Skeletal muscle cell (primary cell): Measurements from ENCODE around the gene DRD3.

Source experiments
- DNase-seq: peaks from one replicate; pipeline ENCODE4 v3.0.0-alpha.2; 2010; ENCODE audit warnings: low read depth
- H3K4me3 ChIP-seq: 2 replicates; pipeline ENCODE4 v1.5.1; 2011; ENCODE audit warnings: low read depth, mild to moderate bottlenecking, control low read depth, low read length, moderate library complexity

The DRD3 gene

DNA sequence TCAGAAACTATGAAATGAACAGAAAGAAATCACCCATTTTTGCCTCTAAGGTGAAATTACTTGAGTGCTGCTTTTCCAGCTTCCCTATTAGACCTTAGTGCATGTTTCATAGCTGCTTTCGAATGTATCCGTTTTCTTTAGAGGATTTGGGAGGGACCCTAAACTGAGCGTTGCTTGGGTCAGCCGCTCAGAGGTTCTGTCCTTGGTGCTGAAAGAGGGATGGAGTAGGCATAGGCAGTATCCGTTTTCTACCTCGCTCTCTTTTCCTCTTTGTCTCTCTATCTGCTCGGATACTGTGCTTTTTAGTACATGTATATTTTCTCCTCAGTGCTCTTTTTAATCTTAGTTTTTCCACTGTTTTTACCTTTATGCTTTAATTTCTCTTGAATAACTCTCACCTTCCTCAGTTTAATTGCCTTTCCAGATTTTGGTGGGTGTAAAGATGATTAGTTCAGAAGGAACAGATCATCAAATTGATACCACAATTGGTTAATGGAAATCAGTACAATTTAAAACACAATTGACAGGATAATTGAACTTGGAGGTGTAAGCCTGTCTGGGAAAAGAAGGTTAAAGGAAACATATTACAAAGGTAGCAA lies at the start of gene DRD3:
TSS of gene DRD3 (minus strand) at position 283 of the 599 bp plus-strand sequence. CDS start 7,060 bp downstream, outside the sequence.
- DNase-seq: no peak
- H3K4me3 ChIP-seq: no peak within 1 kb of the TSS

DNA sequence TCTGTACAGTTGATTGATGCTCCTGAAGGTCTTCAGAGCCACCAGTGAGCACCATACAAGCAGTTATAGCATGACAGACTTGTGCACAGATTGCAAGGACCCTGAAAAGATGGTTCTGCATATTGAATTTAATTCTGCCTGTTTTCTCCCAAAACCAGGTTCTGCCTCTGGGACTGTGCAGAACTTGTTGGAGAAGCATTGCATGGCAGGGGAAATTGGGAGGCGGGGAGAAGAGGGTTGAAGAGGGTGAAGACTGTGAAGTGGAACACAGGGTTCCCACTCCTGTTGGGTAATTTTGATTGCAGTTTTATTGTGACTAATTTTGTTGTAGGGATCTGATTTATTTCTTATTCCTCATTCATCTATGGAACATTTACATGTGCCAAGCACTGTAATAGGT lies 48.2 kb upstream of the DRD3 start:
- DNase-seq: no peak
- H3K4me3 ChIP-seq: no peak overlapping the region

DNA sequence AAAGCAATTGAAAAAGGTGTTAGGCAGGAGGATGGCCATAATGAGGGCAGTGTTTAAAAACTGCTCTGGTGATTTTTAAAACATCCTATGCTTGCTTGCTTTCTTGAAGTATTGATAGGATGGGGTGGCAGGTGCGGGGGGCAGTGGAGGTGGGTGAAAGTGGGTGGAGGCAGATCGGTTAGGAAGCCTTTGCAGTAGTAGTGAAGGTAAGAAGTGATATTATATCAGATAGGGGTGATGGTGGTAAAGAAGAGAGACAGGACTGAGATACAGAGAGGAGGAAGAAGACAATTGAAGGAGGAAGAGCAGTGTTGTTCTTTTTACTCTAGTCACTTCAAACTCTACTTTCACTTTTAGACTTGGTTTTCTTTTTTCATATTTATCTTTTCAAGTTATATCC lies 47.5 kb upstream of the DRD3 start:
- no peak for DNase-seq
- no peak overlapping the region for H3K4me3 ChIP-seq

DNA sequence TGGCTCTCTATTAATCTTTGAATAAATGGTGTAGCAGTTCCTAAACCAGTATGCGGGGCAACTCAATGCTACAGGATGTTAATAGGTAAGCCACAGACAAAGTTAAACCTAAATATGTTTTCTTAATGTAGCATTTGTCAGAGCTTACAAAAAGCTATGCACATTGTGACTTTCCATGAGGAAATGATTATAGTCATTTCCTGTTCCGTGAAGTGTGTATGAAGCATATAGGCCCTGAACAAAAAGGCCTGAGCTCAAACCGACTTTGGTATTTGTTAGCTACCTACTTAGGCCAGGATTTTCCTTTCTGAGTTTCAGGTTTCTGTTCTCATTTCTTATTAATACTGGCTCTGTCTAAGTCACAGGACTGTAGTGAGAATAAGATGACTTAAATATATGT lies 44.3 kb upstream of the DRD3 start:
- H3K4me3 ChIP-seq: no peak overlapping the region
- DNase-seq: no peak

DNA sequence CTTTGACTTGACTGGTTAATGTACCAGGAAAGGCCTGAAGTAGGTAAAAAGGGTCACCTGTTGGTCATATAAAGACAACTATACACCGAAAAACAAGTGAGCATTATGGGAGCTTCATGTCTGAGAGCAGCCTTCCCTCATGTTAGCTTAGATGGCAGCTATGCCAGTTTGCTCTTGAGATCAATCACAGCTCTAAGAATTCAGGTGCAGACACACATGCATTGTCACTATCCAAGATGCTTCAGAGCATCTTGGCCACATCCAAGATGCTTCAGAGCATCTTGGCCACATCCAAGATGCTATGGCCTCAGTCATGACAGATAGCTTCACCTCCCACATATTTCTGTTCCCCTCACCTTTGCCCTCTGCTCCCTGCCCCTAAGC lies 43.0 kb upstream of the DRD3 start:
- DNase-seq: no peak
- H3K4me3 ChIP-seq: no peak overlapping the region

DNA sequence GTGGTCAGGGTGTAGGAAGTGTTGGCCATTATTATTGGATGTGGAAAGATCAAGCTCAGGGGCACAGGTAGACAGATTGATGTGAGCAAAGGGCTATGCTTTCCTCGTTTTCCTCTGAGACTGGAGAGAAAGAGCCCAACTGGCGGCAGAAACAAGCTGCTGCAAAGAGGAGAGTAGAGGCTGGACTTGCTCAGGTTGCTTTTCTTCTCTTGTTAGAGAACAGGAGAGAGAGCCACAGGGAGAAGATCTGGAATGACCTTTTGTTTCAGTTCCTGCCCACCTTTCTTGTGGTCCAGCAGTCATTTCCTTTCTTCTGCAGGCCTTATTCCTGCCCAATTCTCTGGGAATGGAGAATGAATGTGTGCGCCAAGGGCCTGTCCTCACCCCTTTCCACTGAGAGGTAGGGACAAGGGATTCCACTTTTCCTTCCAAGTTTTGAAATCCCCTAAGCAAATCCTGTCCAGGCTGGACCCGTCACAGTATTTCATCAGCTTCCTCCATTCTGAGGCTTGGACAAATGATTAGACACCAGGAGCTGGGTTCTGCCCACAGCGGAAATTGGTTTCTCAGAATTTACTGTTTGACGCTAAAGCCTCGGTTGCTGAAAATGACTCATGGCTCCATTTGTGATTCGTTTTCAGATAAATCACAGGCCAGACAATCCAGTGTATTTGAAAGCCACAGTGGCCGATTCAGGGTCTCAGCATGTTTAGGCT lies 42.5 kb upstream of the DRD3 start:
- DNase-seq: no peak
- H3K4me3 ChIP-seq: no peak overlapping the region

DNA sequence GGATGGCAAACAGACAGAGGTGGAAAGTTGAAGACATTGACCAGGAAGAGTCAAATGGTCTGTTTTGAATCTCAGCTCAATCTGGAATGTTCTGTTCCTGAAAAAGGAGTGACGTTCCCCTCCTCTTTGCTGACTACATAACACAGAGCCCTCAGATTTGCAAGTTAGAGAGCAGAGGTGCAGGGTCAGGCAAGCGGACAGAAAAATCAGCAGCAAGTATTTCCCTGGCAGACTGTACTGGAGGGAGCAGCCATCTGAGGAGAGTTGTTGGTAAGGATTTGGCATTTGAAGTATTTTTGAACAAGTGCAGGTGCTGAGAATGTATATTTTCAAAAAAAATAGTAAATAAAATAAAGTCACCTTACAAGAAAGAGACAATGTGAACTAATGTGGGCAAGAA lies 40.9 kb upstream of the DRD3 start:
- no peak for DNase-seq
- H3K4me3 ChIP-seq: no peak overlapping the region

DNA sequence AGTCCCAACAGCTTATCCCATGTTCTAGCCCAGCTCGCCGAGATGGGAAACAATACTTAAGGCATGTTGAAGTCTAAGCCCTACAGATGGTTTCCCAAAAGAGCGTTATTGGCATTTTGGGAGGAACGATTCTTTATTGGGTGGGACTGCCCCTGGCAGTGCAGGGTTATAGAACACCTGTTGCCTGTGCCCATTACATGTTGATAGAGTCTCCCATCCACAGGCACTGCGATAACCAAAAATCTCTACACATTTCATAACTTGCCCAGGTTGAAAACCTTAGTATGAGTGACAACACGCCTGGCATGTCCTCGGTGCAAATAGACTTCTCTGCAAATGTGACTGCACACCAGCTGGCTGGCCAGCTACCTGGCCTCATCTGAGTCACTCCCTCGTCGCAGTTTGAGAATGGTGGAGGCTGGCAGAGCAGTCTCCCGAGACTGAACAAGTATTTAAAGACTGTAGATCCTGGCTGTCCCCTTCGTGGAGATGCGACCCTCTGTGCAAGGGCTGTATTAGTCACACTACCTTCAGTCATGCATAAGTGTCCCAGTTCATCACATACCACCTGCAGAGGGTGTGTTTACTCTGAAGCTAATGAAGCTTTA lies 39.8 kb upstream of the DRD3 start:
- DNase-seq: no peak
- H3K4me3 ChIP-seq: no peak overlapping the region

DNA sequence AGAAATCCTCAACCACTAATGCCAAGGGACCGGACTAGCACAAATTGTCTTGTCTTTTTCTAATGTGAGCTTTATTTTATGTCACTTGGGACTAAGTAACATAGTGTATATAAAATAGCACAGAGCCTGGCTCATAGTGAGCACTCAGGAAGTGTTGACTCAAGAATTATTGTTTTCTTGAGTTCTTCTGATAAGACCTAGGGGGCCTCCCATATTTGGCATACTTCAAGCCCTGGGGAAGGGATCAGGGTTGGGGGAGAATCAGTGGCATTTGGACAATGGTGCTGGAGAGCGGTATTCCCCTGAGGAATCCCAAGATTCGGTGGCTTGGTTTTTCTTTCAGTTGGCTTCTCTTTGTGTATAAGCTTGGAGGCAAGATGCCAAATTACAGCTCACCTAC lies 39.2 kb upstream of the DRD3 start:
- DNase-seq: no peak
- H3K4me3 ChIP-seq: no peak overlapping the region

DNA sequence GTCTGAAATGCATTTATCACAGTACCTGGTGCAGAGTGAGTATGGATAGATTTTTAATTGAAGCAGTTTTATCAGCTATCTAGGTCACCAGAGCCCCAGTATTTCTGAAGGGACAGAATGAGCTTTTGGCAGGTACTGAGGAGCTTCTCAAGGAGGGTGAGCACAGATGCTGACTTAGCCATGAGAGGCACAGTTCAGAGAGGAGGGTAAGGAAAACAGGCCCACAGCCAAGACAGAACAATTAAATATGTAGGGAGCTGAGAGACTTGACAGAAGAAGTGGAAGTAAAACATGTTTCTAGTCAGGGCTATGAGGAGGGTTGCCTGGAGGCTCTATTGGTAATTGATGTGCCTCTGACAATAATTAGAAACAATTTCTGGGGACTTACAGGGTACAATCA lies 38.4 kb upstream of the DRD3 start:
- H3K4me3 ChIP-seq: no peak overlapping the region
- DNase-seq: no peak

DNA sequence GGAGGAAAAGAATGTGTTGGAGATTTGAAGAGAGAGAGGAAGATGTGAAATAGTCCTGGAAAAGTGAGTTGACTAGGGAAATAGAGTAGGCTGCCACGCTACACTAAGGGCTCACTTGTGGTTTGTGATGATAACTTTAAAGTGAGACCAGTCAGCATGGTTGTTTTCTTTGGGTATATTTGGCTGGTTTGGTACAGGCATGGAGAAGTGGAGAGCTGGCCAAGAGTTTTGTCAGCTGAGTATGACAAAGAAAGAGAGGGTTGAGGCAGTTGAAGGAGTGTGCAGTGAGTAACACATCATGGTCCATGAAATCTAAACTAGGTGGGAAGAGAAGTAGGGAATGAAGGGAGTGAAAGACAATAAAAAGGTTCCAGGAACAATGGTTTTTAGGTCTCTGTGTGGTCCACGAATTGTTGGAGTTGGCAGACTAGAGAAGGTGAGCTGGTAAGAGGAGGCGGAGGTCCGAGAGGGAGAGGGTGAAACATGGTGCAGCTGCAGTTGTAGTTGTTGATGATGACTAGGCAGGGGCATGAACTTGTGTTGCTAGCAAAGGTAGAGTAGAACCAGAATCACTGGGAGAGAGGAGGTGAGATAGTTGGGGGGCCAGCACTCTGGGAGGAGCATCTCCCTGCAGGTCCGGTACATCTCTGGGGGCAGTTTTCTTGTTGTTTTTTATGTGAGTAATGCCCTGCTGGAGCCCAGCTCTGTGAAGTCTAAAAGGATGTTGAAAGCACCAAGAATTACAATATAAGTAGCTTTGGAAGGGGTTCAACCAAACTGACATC lies 37.5 kb upstream of the DRD3 start:
- H3K4me3 ChIP-seq: no peak overlapping the region
- peak; percentile 57 for DNase-seq

DNA sequence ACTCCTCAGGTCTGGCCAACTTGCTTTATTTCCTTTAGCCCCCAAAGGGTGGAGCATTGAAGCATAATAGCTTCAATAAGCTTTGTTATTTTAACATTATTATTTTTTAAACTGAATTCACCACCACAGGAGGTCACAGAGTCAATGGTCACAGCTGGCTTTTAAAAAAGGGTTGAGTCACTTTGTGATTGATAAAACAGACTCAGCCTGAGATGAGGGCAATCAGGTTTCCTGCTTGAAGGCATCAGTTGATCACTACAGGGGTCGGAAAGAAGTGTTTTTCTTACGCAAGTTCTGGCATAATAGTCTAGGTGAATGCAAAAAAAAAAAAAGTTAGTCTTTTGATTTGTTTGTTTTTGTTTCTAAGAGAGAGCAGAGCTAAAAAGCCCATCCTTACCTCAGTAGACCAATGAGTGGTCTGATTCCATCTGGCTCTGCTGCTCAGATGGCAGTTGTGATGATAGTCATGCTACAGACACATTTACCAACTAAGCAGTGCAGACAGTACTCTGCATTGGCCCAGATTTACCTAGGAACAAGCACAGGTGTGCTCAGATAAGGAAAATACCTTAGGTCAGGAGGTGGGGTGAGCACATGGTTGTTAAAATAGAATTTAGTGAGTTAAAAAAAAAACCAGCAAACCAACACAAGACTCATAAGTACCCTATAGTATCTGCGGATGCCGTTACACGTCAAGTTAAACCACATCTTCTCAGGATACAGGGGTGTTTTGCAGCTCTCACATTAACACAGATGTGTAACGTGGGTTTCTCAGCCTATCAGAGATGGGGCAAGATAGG lies 35.9 kb upstream of the DRD3 start:
- DNase-seq: no peak
- H3K4me3 ChIP-seq: peak overlapping the region; percentile 28

DNA sequence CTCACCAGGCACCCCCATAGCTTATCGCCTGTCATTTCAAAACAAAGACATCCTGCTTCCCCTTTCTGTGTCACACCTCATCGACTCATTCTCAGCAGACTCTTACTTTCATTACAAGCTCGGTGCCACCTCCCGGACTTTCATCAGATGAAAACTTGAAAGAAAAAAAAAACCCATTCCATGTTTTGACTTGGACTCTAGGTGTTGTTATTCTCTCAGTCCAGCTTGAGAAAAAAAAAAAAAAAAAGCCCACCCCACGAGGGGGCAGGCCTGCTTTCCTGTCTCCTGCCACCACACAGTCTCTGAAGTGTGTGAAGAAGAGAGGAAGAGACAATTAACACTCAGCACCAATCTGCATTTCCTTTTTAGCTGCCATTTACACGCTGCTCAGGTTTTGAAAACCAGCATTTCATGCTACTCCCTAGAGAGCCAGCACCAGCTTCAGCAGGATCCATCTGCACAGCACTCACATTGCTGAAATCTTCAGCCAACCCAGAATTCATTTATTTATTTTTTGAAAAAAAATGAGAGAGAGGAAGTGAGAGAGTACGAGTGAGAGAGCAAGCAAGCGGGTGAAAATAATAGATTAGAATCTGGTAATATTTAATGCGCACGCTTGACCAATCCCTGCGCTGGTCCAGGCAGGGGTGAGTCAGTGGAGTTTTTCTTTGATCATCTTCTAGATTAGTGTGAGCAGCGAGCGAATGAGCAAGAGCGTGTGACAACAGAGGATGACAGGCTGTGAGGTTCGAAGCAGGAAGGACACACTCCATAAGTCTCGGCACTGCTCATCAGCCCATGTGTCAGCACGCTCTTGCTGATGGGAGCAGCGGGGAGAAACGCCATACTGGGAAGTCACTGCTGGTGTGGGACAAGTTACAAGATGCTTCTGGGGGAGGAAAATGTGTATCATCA lies 35.0 kb upstream of the DRD3 start:
- peak overlapping the region; percentile 28 for H3K4me3 ChIP-seq
- peak; percentile 54 for DNase-seq

DNA sequence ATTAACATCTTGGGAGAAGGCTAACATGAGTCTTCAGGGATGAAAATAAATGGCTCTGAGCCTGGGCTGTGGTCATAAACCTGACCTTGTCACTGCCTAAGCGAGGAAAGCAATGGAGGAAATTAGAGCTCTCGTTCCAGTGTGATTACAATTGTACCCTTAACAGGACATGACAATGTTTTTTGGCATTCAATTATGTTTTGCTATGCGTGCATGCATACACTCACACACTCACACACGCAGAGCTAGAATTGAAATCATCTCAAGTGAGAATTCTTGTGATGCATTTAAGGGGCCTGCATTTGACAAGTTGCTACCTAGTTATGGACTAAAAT lies 34.4 kb upstream of the DRD3 start:
- H3K4me3 ChIP-seq: no peak overlapping the region
- DNase-seq: peak; percentile 41

DNA sequence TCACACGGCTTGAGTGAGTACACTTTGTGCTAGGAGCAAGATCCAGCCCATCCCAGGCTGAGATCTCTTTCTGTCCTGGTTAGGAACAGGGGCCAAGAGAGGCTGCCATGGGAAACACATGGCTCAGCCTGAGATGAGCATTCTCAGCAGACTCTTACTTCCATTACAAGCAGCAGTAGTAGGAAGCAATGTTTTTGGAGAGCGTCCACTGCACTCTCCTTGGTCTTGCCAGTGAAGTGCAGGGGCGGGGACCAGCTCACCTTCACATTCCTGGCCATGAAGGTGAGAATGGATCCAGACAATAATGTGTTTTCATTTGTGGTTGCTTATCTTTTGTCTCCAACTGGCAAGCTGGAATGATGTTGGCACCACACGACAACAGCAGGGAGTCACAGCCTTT lies 33.8 kb upstream of the DRD3 start:
- no peak for DNase-seq
- H3K4me3 ChIP-seq: no peak overlapping the region

DNA sequence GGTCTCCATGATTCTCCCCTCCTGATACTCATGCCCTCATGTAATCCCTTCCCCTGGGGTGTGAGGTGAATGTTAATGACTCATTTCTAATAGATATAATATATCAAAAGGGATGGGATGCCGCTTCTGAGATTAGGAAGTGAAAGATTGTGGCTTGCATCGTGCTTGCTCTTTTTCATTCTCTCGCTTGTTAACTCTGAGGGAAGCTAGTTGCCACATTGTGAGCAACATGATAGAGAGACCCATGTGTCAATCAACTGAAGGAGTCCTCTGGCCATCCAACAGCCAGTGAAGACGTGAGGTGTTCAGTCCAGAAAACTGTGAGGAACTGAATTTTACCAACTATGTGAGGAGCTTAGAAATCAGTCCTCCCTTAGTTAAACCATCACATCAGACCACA lies 28.9 kb upstream of the DRD3 start:
- H3K4me3 ChIP-seq: no peak overlapping the region
- DNase-seq: no peak

DNA sequence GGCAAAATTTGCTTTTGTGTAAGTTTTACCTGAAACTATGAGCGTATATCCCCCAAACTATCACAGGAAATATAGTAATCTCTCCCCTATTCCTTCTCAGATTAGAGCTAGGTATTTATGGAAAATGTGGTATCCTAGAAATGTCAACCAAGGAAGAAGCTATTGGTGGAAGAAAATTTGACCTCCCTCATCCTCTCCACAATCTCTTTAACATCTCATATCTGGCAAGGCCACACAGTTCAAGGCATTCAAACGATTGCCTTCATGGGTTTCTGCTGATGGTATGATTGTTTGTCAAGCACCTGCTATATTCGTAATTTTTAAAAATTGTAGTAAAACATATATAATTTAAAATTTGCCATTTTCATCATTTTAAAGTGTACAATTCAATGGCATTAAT lies 27.5 kb upstream of the DRD3 start:
- H3K4me3 ChIP-seq: no peak overlapping the region
- DNase-seq: no peak

DNA sequence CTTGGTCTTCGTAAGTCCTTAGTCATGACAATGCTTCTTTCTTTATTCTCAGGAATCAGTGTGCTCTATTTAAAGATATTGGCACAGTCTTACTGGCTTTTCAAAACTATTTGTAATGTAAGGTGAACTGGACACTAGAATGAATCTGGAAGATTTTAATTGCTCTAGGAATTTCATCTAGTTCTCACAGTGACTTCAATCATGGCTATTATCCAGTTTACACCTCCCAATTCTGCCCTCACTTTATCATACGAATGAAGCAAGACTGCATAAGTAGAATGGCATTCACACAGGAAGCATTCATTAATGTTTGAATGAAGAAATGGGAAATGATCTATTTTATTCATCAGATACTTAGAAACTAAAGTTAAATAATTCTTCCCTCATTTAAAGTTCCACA lies 26.7 kb upstream of the DRD3 start:
- H3K4me3 ChIP-seq: no peak overlapping the region
- DNase-seq: no peak

DNA sequence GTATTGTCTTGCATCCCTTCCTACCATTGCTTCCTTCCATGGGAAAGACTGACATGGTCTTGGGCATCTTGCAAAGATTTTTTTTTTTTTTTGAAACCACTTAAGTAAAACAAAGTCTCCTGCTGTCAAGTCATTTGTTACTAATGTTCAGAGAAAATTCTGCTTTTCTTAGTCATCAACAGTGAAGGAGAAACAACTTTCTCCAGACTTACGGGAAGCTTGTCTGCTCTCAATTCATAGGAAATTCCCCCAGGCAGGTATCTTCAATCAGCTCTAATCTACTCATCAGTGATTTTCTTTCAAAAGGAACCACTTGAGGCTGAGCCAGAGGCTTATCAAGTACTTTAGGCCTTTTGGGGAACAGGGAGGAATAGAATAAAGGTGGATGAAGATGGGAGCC lies 15.9 kb upstream of the DRD3 start:
- DNase-seq: no peak
- H3K4me3 ChIP-seq: no peak overlapping the region
